Activated CD4-positive, alpha-beta T cell treated with anti-CD3 and anti-CD28 coated beads for 36 hours (primary cell): ENCODE measurements around the gene SUFU. TPM values are rescaled to one million over a fixed set of nuclear protein-coding genes. Genes with fewer than 3 reads are reported as not detected.

Source experiments
- ATAC-seq: fragments of 200-7000 bp; cut with Tn5 transposase; one replicate; pipeline ENCODE4 v1.10.0; 2021; ENCODE audit warnings: mild to moderate bottlenecking, moderate library complexity
- CTCF ChIA-PET: fragments of 350-600 bp; sonication (Branson Sonifier 250); formaldehyde crosslinking; loops from one replicate; lab custom pipeline; 2021; ENCODE audit warnings: antibody characterized with exemption; lab: Charles Lee
- POLR2A ChIA-PET: fragments of 350-600 bp; sonication (Branson Sonifier 250); formaldehyde crosslinking; loops from one replicate; lab custom pipeline; 2021; ENCODE audit warnings: antibody characterized with exemption, inconsistent platforms; lab: Charles Lee
- DNase-seq: peaks from one replicate; pipeline ENCODE4 v3.0.0-alpha.2; 2020
- H3K27ac Mint-ChIP-seq: one replicate; pipeline ENCODE4 v1.8.0; 2021; ENCODE audit warnings: mixed read lengths
- H3K27me3 Mint-ChIP-seq: one replicate; pipeline ENCODE4 v1.8.0; 2021; ENCODE audit warnings: mixed read lengths
- H3K36me3 Mint-ChIP-seq: one replicate; pipeline ENCODE4 v1.8.0; 2021; ENCODE audit warnings: low read depth, mixed read lengths
- H3K4me1 Mint-ChIP-seq: one replicate; pipeline ENCODE4 v1.8.0; 2021; ENCODE audit warnings: mixed read lengths
- H3K4me3 Mint-ChIP-seq: one replicate; pipeline ENCODE4 v1.8.0; 2021; ENCODE audit warnings: mild to moderate bottlenecking, moderate library complexity, mixed read lengths
- H3K9me3 Mint-ChIP-seq: one replicate; pipeline ENCODE4 v1.8.0; 2021; ENCODE audit warnings: low read depth, mixed read lengths
- intact Hi-C, 2 experiments: fragments of 100-400 bp; cut with DNase I in 1 of 2; cut with micrococcal nuclease in 1 of 2; formaldehyde crosslinking; loops; one replicate each; pipeline versions ENCODE4 v1.14.2 to v1.15.1; 2022 to 2024; cut with DNase I, micrococcal nuclease
- total RNA-seq, 2 experiments: library from RNA; stranded (reverse); gene quantifications; one replicate each; pipeline ENCODE4 v1.2.3, GENCODE V29; 2021

The SUFU gene
- total RNA-seq, 2 experiments from 2014 or later, result 8.4 to 9.5 TPM

DNA sequence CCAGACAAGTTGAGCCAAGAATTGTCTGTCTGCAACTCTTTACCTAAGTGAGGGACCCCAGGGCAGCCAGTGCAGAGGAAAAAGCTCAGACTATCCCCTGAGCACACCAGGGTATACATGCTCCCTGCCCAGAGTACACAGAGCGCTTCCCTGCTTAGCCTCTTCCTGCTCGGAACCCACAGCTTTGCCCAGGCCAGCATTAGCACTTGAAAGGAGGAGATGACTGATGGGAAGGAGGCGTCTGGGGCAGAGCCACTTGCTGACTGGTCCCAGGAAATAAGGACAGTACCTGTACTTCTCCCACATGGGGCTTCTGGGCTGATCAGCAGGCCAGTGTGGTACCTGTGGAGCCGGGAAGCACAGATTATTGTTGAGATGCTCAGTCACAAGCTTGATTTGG lies 92.1 kb downstream of the SUFU start:
- Mint-ChIP-seq H3K9me3 (no peaks in the 10 kb centered on the region), H3K4me1 (no peaks in the 10 kb centered on the region)

DNA sequence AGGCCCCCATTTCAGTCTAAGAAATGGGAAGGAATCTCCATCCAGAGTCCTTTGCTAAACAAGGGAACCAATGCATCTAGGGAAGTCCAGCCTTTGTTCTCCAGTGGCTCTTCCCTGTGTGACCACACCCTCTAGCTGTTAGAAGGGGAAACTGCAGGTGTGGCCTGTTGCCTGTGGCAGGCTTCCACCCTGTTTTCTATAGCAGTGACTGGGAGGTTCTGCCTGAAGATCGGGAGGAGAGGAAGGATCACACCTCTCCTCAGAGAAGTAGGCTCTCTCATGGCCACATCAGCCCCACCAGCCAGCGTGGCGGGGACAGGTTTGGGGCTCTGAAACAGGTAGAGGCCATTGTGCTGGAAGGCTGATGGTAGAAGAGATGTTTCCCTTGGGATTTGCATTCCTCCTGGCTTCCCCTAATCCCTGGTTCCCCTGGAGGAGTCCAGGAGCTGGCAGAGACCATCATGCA lies 92.8 kb downstream of the SUFU start:
- CTCF ChIA-PET, result interaction anchor here (0.6 to 2.0 kb wide), 13 partner anchors 11 to 238 kb away, joined by 3 to 9 read pairs (median 4); partner anchors contain the start of gene SUFU
- Mint-ChIP-seq H3K4me3 (no peak overlapping the region), H3K27me3 (no peaks in the 10 kb centered on the region), H3K27ac (no peak overlapping the region), H3K9me3 (no peaks in the 10 kb centered on the region), H3K4me1 (no peaks in the 10 kb centered on the region), H3K36me3 (peaks cover 7% of the 10 kb centered on the region)
- DNase-seq (peak; percentile 54), ATAC-seq (peak; percentile 80)
- POLR2A ChIA-PET, result no interaction called here
- intact Hi-C loops, result no loop called here

More for the DNA sequence above, 92.1 kb downstream of the SUFU start:
- ChIA-PET POLR2A (no interaction called here), CTCF (interaction anchor here (0.6 to 1.7 kb wide), 14 partner anchors 10 to 328 kb away, joined by 3 to 9 read pairs (median 4); partner anchors contain the start of gene SUFU)
- Mint-ChIP-seq H3K36me3 (peaks cover 7% of the 10 kb centered on the region), H3K27me3 (no peaks in the 10 kb centered on the region), H3K27ac (no peak overlapping the region), H3K4me3 (no peak overlapping the region)
- DNase-seq (no peak), ATAC-seq (no peak)
- intact Hi-C loops, result no loop called here

DNA sequence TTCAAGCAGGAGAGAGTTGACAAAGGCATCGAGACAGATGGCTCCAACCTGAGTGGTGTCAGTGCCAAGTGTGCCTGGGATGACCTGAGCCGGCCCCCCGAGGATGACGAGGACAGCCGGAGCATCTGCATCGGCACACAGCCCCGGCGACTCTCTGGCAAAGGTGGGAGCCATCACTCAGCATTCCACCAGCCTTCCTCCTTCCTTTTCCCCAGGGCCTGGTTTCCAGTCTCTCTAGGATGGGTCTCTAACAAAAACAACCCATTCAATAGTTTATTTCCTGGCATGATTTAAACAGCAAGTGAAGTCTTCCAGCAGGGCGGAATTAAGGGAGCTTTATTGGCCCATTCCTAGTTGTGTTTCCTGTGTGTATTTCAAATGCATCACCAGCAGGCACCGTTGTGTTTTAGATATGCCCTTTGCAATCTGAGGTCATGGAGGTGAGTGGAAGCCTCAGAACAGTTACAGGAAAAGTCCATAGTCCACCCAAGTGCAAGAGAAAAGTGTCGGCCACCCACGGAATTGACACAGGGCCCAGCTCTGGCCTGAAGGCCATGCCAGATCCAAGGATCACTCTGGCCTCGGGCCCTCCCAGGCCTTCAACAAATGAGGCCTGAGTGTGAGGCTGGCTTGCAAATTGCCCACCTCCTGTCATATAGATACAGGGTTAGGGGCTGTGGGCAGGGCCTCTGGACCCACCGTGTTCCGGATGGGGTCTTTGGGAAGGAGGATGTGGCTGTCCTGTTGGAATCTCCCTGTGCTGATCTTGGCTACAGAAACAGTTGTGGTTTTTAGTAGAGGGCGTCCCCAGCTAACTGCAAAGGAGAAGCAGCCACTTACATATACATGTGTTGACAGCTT lies 93.6 kb downstream of the SUFU start:
- ATAC-seq (no peak), DNase-seq (no peak)
- Mint-ChIP-seq H3K36me3 (peaks cover 7% of the 10 kb centered on the region), H3K27me3 (no peaks in the 10 kb centered on the region), H3K9me3 (no peaks in the 10 kb centered on the region), H3K4me1 (no peaks in the 10 kb centered on the region), H3K27ac (no peak overlapping the region), H3K4me3 (no peak overlapping the region)
- intact Hi-C loops, result no loop called here
- ChIA-PET CTCF (interaction anchor here (0.7 to 2.0 kb wide), 8 partner anchors 11 to 239 kb away, joined by 3 to 7 read pairs (median 5); no protein-coding TSS in a partner anchor), POLR2A (no interaction called here)

DNA sequence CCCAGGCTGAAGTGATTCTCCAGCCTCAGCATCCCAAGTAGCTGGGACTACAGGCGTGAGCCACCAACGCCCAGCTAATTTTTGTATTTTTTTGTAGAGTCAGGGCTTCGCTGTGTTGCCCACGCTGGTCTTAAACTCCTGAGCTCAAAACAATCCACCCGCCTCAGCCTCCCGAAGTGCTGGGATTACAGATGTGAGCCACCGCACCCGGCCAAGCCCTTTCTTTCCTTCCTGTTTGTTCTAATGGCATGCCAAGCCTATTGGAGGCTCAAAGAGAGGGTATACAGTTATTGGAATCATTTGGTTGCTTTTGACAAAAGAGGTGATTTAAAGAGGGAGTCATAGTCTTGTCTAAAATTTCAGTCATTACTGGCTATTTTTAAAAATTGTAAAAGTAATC lies 94.5 kb downstream of the SUFU start:
- no peak for ATAC-seq
- H3K4me1 Mint-ChIP-seq, result no peaks in the 10 kb centered on the region
- H3K4me3 Mint-ChIP-seq, result no peak overlapping the region
- ChIA-PET CTCF (interaction anchor here (0.7 to 2.0 kb wide), 3 partner anchors 19 to 209 kb away, joined by 3 to 5 read pairs (median 5); no protein-coding TSS in a partner anchor), POLR2A (no interaction called here)
- no peak overlapping the region for H3K27ac Mint-ChIP-seq
- no peaks in the 10 kb centered on the region for H3K27me3 Mint-ChIP-seq
- intact Hi-C loops, result no loop called here
- no peaks in the 10 kb centered on the region for H3K9me3 Mint-ChIP-seq
- H3K36me3 Mint-ChIP-seq, result peaks cover 7% of the 10 kb centered on the region
- DNase-seq, result no peak

DNA sequence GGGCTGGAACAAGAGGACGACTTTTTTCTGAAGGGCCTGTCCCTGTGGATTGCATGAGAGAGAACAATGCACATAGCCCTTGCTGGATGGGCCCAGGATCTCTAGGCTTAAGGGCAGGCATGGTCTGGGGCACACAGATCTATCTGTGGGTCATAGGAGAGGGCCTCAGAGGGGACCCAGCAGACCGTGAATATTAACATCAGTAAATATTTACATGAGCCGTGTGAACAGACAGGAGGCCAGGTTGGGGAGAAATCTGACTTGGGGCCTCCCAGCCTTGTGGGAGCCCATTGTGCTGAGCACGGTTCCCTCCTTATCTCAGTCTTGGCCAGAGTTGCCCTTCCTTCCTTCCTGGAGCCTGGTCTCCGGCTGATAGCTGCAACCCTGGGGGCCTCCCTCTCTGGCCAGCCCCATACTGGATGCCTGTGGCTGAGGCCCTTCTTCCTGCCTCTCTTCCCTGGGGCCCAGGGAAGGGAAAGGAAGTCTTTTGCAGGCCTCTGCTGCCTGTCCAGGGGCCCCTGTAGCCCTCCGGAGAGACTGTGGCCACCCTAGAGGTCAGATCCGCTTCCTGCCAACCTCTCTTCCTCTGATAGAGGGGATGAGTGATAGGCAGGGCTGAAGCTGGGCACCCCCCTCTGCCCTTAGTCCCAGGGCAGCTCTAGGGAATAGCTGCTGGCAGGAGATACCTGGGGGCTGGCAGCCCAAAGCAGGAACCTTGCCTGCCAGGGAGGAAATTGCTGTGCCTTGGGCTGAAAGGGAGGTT lies 96.0 kb downstream of the SUFU start:
- intact Hi-C loops, result no loop called here
- POLR2A ChIA-PET, result no interaction called here

DNA sequence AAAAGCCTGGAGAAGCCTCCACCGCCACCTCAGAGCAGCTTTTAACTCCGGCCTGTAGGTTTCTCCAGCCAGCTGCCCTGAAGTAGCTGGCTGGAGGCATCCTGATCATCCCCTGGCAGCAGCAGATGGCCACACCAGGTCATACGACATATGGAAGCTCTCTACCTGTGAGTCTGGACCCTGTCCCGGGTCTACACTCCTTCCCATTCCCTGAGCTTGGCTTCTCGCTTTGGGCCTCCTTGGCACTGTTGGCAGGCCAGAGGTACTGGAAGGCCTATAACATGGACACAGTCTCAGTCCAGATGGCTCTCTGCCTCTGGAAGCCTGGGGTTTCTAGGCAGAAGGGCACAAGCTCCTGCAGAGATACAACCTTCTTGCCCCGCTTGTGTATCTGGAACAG lies 97.0 kb downstream of the SUFU start:
- Mint-ChIP-seq H3K27ac (no peak overlapping the region), H3K36me3 (peaks cover 7% of the 10 kb centered on the region), H3K4me3 (no peak overlapping the region), H3K9me3 (no peaks in the 10 kb centered on the region), H3K4me1 (peaks cover 2% of the 10 kb centered on the region), H3K27me3 (no peaks in the 10 kb centered on the region)
- ATAC-seq, result no peak
- DNase-seq, result no peak
- ChIA-PET CTCF (interaction anchor here (0.8 to 1.6 kb wide), 4 partner anchors 10 to 85 kb away, joined by 3 to 5 read pairs (median 4); no protein-coding TSS in a partner anchor), POLR2A (no interaction called here)
- intact Hi-C loops, result no loop called here

More for the DNA sequence above, 96.0 kb downstream of the SUFU start:
- Mint-ChIP-seq H3K27me3 (no peaks in the 10 kb centered on the region), H3K4me1 (peaks cover 2% of the 10 kb centered on the region), H3K9me3 (no peaks in the 10 kb centered on the region), H3K4me3 (no peak overlapping the region), H3K27ac (no peak overlapping the region), H3K36me3 (peaks cover 7% of the 10 kb centered on the region)
- CTCF ChIA-PET, result interaction anchor here (1.1 kb wide), 2 partner anchors 84 to 97 kb away, joined by 3 read pairs; no protein-coding TSS in a partner anchor
- ATAC-seq (no peak), DNase-seq (no peak)

DNA sequence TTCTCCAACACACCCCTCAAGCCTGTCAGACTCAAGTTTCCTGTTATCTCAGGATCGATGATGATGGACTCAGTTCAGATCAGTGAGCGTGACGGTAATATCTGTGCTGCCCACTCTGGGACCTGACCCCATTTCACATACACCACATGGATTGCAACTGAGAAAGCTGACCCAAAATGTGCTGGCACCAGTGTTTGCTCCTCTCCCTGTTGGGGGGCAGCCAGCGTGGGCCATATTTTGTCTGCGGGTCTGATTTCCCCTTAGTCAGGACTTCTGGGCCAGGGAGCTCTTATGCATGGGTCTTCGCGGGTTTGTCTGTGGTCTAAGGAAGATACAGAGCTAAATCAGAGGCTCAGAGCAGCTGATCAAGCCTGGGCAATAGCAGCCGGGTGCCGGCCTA lies 97.9 kb downstream of the SUFU start:
- ChIA-PET POLR2A (no interaction called here), CTCF (interaction anchor here (0.8 to 1.6 kb wide), 5 partner anchors 10 to 97 kb away, joined by 3 to 5 read pairs (median 3); partner anchors contain the start of gene SUFU)
- ATAC-seq (no peak), DNase-seq (no peak)
- peaks cover 7% of the 10 kb centered on the region for H3K36me3 Mint-ChIP-seq
- no peak overlapping the region for H3K4me3 Mint-ChIP-seq
- H3K4me1 Mint-ChIP-seq, result peaks cover 2% of the 10 kb centered on the region
- no peaks in the 10 kb centered on the region for H3K9me3 Mint-ChIP-seq
- H3K27me3 Mint-ChIP-seq, result no peaks in the 10 kb centered on the region
- intact Hi-C loops, result no loop called here
- H3K27ac Mint-ChIP-seq, result no peak overlapping the region

DNA sequence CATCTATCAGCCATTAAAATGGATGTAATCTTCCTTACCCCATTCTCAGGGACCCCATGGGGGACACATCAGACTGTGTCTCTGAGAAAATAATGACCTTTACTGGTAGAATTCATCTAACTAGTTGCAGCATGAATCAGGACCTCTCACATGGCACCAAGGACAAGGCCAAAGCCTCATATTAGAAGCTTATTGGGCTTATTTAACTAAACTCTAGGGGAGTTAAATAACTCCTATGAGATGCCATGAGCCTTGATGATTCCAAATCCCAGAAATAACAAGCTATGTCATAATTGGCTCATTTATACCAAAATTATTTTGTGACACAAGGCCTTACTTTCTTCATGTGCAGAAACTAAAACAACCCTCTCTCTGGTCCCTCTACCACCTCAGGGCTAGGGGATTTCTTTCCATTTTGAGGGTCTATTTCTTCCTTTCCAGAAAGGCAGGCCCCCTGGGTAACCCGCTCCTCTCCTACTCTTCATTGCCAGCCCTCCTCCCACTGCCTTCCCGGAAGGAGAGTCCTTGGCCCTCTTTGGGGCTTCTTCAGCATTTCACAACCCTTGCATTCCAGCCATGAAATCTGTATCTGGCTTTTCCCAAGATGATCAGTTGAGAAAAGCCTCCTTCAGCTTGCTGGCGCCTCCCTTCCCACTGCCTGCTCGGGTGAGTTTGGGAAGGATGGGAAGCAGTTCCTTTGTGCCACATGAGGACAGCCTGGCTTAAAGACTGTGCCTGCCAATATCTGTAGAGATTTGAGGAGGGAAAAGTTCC lies 98.7 kb downstream of the SUFU start:
- no peak overlapping the region for H3K4me3 Mint-ChIP-seq

DNA sequence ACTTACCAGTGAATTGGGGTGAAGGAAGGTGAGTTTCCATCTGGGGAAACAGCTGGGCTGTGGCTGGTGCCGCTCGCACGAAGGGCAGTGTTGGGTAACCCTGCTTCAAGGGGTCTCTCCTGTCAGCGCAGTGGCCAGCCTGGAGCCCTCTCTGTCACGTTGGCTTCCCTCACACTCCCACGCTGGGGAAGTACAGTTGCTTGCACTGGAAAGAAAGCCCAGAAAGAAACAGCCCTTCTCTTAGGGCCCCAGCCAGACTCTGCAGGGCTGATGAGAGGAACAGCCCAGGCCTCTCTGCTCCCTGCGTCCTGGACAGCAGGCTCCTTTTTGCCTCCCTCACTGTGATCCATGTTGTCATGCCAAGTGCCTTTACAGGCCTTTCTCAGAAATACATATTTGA lies 100.2 kb downstream of the SUFU start:
- DNase-seq (no peak), ATAC-seq (no peak)
- H3K4me1 Mint-ChIP-seq, result peaks cover 6% of the 10 kb centered on the region
- POLR2A ChIA-PET, result no interaction called here
- CTCF ChIA-PET, result interaction anchor here (0.6 to 1.4 kb wide), 2 partner anchors 17 to 332 kb away, joined by 3 to 6 read pairs; no protein-coding TSS in a partner anchor
- no peaks in the 10 kb centered on the region for H3K9me3 Mint-ChIP-seq
- intact Hi-C loops, result no loop called here
- H3K4me3 Mint-ChIP-seq, result no peak overlapping the region
- no peaks in the 10 kb centered on the region for H3K27me3 Mint-ChIP-seq
- no peak overlapping the region for H3K27ac Mint-ChIP-seq
- peaks cover 2% of the 10 kb centered on the region for H3K36me3 Mint-ChIP-seq

More for the DNA sequence above, 98.7 kb downstream of the SUFU start:
- H3K27me3 Mint-ChIP-seq, result no peaks in the 10 kb centered on the region
- intact Hi-C loops, result no loop called here
- ChIA-PET CTCF (interaction anchor here (0.8 to 1.6 kb wide), 7 partner anchors 9 to 98 kb away, joined by 3 to 6 read pairs (median 3); partner anchors contain the start of gene SUFU), POLR2A (no interaction called here)
- ATAC-seq (no peak), DNase-seq (no peak)
- H3K4me1 Mint-ChIP-seq, result peaks cover 2% of the 10 kb centered on the region
- H3K27ac Mint-ChIP-seq, result no peak overlapping the region
- H3K36me3 Mint-ChIP-seq, result peaks cover 4% of the 10 kb centered on the region
- H3K9me3 Mint-ChIP-seq, result no peaks in the 10 kb centered on the region

DNA sequence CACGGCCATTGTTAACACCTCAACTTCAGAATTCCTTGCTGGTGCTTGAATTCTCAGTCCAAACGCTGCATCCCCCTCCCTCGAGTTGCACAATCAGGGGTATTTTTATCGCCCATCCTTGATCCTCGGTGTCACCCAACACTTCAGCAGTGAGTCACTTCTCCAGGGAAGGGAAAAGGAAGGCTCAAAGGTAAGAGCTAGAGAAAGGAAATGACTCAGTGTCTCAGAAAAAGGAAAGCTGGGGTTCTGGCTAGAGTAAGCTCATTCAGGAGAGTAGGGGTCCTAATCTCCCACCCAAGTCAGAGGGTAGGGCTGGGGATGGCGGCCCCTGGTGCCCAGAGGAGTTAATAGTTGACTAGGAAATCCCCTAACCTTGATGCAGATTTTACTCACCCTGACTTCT lies 100.7 kb downstream of the SUFU start:
- Mint-ChIP-seq H3K27me3 (no peaks in the 10 kb centered on the region), H3K36me3 (peaks cover under 1% of the 10 kb centered on the region), H3K4me3 (no peak overlapping the region), H3K4me1 (peaks cover 9% of the 10 kb centered on the region), H3K9me3 (no peaks in the 10 kb centered on the region), H3K27ac (no peak overlapping the region)
- intact Hi-C loops, result no loop called here
- POLR2A ChIA-PET, result interaction anchor here (0.6 kb wide), 1 partner anchor 331 kb away, joined by 3 read pairs; no protein-coding TSS in a partner anchor
- DNase-seq (no peak), ATAC-seq (peak; percentile 30)
- CTCF ChIA-PET, result interaction anchor here (0.6 kb wide), 1 partner anchor 125 kb away, joined by 4 read pairs; no protein-coding TSS in a partner anchor
